IPS-18a (cell line): ENCODE measurements around the gene FBXW9.
"Not testable (repeated sequence)": the region's sequence is repeated elsewhere in the genome, so short reads cannot be mapped to it uniquely, and the experiment has no call there.

ENCODE experiments used
- H3K27ac ChIP-seq: one replicate; pipeline ENCODE4 v1.5.1; 2013; ENCODE audit warnings: low read length
- H3K27me3 ChIP-seq: one replicate; pipeline ENCODE4 v1.6.1; 2013; ENCODE audit warnings: mild to moderate bottlenecking, low read length; ENCODE audit not compliant: control insufficient read depth, insufficient read depth
- H3K36me3 ChIP-seq: one replicate; pipeline ENCODE4 v1.6.1; 2013; ENCODE audit warnings: low read depth, low read length; ENCODE audit not compliant: control insufficient read depth
- H3K4me1 ChIP-seq: one replicate; pipeline ENCODE4 v1.6.1; 2013; ENCODE audit warnings: low read depth, low read length; ENCODE audit not compliant: control insufficient read depth
- H3K4me3 ChIP-seq: one replicate; pipeline ENCODE4 v1.5.1; 2013; ENCODE audit warnings: low read length
- H3K9ac ChIP-seq: one replicate; pipeline ENCODE4 v1.6.1; 2013; ENCODE audit warnings: mild to moderate bottlenecking, low read length, moderate library complexity
- H3K9me3 ChIP-seq: one replicate; pipeline ENCODE4 v1.6.1; 2013; ENCODE audit warnings: low read depth, low read length; ENCODE audit not compliant: control insufficient read depth

The FBXW9 gene

DNA sequence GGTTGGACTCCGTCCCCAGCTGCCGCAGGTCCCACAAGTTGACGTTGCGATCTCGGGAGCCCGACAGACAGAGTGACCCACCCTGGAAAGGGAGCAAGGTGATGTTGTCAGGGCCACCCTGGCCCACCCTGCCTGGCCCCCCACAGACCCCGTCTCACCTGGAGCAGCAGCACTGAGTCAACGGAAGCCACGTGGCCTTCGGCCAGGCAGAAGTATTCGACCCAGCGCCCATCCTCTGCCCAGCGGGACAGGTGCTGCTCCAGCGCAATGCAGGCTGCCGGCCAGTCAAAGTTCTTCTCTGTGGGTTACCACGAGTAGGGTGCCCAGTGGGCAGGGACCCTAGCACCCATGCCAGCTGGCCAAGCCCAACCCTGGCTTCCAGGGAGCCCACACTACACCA, 1.8 kb downstream of the FBXW9 start:
- H3K27me3 ChIP-seq, result no peaks in the 10 kb centered on the region
- no peaks in the 10 kb centered on the region for H3K9me3 ChIP-seq
- no peaks in the 10 kb centered on the region for H3K4me1 ChIP-seq
- H3K36me3 ChIP-seq, result peaks cover 1% of the 10 kb centered on the region
- no peak overlapping the region for H3K9ac ChIP-seq
- no peak overlapping the region for H3K4me3 ChIP-seq
- no peak overlapping the region for H3K27ac ChIP-seq

DNA sequence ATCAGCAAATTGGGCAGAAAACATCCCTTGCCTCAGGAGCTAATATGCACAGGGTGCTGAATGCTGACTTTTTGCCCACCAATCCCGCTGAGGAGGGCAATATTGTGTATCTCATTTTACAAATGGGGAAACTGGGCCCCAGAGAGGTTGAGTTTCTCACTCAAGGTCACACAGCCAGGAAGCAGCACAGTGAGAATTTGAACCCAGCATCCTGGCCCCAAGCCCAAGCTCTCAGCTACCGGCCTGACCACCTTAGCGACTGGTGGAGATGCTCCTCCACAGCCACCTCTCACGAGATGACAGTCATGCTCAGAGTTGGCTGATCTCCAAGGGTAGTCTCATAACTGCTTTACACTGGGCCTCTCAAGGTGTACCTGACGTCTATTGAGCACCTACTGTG, 3.5 kb downstream of the FBXW9 start:
- Histone ChIP-seq H3K4me3 (no peak overlapping the region), H3K27me3 (no peaks in the 10 kb centered on the region), H3K9ac (no peak overlapping the region), H3K36me3 (no peaks in the 10 kb centered on the region), H3K9me3 (no peaks in the 10 kb centered on the region), H3K27ac (no peak overlapping the region), H3K4me1 (no peaks in the 10 kb centered on the region)

DNA sequence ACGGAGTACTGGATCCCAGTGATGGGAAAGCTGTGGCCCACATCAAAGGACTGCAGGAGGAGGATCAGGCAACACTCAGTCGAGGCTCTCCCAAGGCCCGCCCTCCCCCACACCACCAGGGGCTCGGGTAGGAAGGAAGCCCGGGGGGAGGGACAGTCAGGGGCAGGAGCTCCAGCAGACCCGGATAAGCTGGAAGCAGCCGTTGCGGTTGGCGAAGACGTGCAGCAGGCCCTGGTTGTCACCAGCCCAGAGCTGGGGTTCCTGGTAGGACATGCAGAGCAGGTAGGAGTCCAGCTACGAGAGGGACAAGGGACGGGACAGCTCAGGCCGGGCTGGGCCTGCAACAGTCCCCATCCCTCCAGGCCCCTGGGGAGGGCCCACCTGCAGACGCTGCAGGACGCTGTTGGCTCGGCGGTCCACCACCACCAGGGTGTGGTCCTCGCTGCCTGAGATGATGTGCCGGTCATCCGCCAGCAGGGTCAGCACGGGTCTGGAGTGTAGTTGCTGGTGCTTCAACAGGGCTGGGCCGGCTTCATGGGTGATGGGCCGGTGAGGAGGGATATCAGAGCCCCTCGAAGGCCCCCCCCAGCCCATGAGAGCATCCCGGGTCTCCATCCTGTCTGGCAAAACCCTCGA, 6.7 kb downstream of the FBXW9 start:
- H3K27ac ChIP-seq, result no peak overlapping the region
- no peak overlapping the region for H3K4me3 ChIP-seq
- no peak overlapping the region for H3K9ac ChIP-seq

DNA sequence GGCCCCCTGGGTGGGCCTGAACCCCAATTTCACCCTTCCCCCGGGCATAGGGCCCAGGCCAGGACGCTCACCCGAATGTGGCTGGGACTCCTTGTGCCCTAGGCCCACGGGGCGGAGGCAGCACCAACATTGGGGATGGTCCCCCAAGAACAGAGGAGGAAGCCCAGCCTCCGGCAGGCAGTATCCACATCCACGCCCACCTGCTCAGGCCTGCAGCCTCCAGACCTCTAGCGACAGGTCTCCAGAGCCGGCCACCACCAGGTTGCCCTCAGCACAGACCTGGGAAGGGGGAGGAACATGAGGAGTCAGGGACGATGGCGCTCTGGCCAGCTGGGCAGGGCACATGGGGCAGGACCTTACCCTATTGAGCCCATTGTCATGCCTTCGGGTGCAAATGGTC, 7.4 kb downstream of the FBXW9 start:
- H3K36me3 ChIP-seq, result no peaks in the 10 kb centered on the region
- H3K4me1 ChIP-seq, result no peaks in the 10 kb centered on the region
- no peaks in the 10 kb centered on the region for H3K9me3 ChIP-seq
- H3K4me3 ChIP-seq, result no peak overlapping the region
- H3K27ac ChIP-seq, result no peak overlapping the region
- no peaks in the 10 kb centered on the region for H3K27me3 ChIP-seq
- H3K9ac ChIP-seq, result no peak overlapping the region

More for the DNA sequence above, 6.7 kb downstream of the FBXW9 start:
- H3K36me3 ChIP-seq, result no peaks in the 10 kb centered on the region
- no peaks in the 10 kb centered on the region for H3K4me1 ChIP-seq
- no peaks in the 10 kb centered on the region for H3K27me3 ChIP-seq
- H3K9me3 ChIP-seq, result no peaks in the 10 kb centered on the region

DNA sequence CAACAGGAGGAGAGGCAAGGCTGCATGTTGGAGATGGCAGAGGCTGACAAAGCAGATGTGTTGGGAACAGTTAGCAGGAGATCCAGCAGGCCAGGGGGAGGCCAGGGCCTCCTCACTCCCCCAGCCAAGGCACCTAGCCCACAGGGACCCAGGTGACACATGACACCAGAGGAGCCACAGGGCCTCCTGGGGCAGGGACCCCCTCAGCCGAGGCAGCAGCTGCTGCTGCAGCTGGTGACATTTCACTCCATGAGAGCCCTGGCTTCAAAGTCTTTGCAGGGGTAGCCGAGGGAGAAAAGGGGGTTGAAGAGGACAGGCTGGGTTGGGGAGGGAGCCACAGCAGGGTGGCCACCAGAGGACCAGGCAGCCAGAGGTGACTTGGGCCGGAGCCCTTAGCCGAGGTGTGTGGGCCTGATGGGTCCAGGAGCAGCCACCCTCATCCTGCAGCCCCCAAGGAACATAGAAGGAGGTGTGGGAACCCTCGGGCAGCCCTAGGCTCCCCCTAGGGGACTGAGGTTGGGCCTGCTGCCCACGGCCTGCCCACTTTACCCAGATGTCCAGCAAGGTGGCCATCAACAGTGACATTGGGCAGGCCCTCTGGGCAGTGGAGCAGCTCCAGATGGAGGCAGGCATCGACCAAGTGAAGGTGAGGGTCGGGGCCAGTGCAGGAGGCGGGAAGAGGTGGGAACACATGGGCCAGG, 8.8 kb downstream of the FBXW9 start, which contains the start of gene GNG14:
Gene GNG14 (plus strand): TSS at position 503 of the 701 bp plus-strand sequence. CDS start 51 bp downstream, at position 554.
- Histone ChIP-seq H3K9ac (no peak within 1 kb of the TSS), H3K4me3 (no peak within 1 kb of the TSS), H3K27ac (no peak within 1 kb of the TSS)

DNA sequence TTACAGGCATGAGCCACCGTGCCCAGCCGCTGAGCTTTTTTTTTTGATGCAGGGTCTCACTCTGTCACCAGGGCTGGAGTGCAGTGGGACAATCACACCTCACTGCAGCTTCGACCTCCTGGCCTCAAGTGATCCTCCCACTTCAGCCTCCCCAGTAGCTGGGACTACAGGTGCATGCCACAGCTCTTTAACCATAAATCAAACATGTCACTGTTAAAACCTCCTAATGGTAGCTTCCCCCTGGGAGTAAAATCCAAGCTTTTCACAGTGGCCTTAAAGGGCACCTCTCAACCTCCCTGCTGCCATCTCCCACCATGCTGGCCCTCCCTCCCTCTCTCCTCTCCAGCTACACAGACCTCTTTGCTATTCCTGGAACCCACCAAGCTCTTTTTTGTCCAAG, 10.6 kb downstream of the FBXW9 start:
- Histone ChIP-seq H3K4me3 (no peak overlapping the region), H3K9ac (no peak overlapping the region), H3K9me3 (no peaks in the 10 kb centered on the region), H3K27ac (no peak overlapping the region), H3K27me3 (no peaks in the 10 kb centered on the region), H3K36me3 (no peaks in the 10 kb centered on the region), H3K4me1 (no peaks in the 10 kb centered on the region)

More for the DNA sequence above, 8.8 kb downstream of the FBXW9 start, which contains the start of gene GNG14:
- Histone ChIP-seq H3K36me3 (no peaks in the 10 kb centered on the region), H3K27me3 (no peaks in the 10 kb centered on the region), H3K4me1 (no peaks in the 10 kb centered on the region), H3K9me3 (no peaks in the 10 kb centered on the region)

DNA sequence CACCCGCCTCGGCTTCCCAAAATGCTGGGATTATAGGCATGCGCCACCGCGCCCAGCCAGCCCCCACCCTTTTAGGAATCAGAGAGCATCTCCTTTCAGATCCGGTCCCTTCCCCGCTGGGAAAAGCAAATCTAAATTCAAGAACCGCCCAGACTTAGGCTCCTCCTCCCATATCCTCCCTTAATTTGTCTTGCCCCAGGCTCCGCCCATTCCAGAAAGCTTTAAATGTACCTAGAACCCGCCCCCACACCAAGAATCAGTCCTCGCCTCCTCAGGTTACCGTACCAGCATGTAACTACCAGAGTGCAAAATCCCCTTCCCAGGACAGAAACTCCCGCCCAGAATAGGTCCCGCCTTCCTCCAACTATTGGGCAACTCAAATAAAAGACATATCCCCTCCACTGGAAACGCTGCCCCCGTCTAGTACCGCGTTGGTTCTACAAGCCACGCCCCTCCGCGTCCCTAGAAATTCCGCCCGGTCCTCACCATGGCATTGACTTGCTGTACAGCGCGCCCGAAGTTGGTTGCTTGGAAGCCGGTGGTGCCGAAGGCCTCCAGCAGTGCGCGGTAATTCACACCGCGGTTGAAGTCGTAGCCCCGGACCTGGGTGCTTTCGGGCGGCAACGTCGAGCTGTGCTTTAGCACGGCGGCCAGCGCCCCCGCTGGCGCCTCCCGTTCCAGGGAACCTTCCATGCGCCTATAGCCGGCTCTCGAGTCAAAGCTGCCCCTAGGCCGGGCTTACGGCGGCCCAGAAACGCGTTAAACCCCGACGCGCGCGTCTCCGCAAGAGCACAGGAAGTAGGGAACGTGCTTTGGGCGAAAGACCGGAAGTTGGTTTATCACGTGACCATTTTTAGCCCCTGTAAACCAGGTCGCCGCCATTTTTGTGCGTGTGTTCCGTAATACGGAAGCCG, 15.1 kb downstream of the FBXW9 start, which contains the start of gene DHPS:
Gene DHPS (minus strand): TSS at position 807 of the 914 bp plus-strand sequence. CDS start 114 bp downstream, at position 693.
- peak within 1 kb of the TSS; percentile 96 for H3K9ac ChIP-seq
- H3K9me3 ChIP-seq, result no peaks in the 10 kb centered on the region
- peak within 1 kb of the TSS; percentile 83 for H3K4me3 ChIP-seq
- H3K36me3 ChIP-seq, result peaks cover 31% of the 10 kb centered on the region
- peak within 1 kb of the TSS; percentile 83 for H3K27ac ChIP-seq
- H3K27me3 ChIP-seq, result no peaks in the 10 kb centered on the region
- H3K4me1 ChIP-seq, result no peaks in the 10 kb centered on the region

DNA sequence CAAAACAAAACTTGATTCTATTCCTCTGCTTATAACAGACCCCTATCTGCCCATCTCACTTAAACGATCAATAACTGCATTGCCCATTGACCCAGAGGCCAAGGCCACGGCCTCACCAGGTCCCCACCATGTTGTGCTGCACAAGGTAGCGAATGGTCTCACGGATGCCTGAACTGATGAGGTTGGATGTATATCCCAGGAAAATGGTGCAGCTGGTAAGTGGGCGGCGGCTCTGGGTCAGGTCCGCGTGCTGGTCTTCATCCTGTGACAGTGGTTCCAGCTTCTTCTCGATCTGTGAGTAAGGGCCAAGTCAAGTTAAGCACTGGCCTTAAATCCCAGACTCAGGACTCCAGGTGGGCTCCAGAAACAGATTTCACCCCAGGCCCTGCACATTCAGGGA, 16.4 kb downstream of the FBXW9 start:
- Histone ChIP-seq H3K4me3 (no peak overlapping the region), H3K4me1 (no peaks in the 10 kb centered on the region), H3K9ac (no peak overlapping the region), H3K36me3 (peaks cover 43% of the 10 kb centered on the region), H3K27ac (no peak overlapping the region), H3K9me3 (no peaks in the 10 kb centered on the region), H3K27me3 (no peaks in the 10 kb centered on the region)

DNA sequence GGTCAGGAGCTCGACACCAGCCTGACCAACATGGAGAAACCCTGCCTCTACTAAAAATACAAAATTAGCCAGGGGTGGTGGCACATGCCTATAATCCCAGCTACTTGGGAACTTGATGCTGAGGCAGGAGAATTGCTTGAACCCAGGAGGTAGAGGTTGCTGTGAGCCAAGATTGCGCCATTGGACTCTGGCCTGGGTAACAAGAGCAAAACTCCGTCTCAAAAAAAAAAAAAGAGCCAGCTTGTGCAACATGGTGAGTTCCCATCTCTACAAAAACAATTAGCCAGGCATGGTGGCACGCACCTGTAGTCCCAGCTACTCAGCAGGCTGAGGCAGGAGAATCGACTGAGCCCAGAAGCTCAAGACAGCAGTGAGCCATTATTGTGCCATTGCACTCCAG, 18.4 kb downstream of the FBXW9 start:
- H3K27me3 ChIP-seq, H3K9ac ChIP-seq, H3K27ac ChIP-seq, H3K4me3 ChIP-seq, H3K4me1 ChIP-seq, H3K9me3 ChIP-seq: not testable (repeated sequence)
- H3K36me3 ChIP-seq, result peaks cover 56% of the 10 kb centered on the region

DNA sequence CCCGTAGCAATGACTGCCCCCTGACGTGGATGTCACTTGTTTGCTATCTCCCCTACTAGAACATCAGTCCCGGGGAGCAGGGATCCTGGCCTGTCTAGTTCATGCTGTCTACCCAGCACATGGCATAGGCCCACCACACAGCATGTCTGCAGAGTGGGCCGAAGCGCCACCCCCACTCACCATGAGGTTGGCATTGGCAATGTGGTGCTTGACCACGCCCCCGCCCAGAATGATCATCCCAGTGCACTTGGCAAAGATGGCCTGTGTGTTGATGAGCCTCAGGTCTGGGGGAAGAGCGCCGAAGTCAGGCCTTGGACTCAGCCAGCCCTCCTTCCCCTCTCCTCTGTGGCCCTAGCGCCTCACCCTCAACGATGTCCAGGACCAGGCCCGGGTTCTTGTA, 19.5 kb downstream of the FBXW9 start:
- Histone ChIP-seq H3K9me3 (no peaks in the 10 kb centered on the region), H3K27me3 (no peaks in the 10 kb centered on the region), H3K4me3 (no peak overlapping the region), H3K36me3 (peaks cover 58% of the 10 kb centered on the region), H3K9ac (no peak overlapping the region), H3K4me1 (no peaks in the 10 kb centered on the region), H3K27ac (no peak overlapping the region)

DNA sequence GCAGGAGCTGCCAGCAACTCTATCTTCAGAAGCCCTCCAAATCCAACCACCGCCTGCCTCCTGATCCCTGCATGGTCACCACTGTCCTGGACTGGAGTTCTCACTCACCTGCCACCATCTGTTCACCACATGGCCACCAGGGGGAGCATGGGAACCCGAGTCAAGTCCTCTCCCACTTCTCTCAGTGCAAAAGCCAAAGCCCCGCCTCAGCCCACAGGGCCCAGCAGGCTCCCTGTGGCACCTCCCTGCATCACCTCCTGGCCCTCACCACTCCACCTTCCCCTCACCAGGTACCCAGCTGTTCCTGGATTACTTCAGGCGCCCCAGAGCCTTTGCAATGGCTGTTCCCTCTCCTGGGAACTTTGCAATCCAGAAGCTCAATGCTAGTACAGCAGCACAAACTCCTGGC, 20.0 kb downstream of the FBXW9 start:
- Histone ChIP-seq H3K27ac (no peak overlapping the region), H3K27me3 (no peaks in the 10 kb centered on the region), H3K9ac (no peak overlapping the region), H3K36me3 (peaks cover 58% of the 10 kb centered on the region), H3K4me1 (no peaks in the 10 kb centered on the region), H3K4me3 (no peak overlapping the region), H3K9me3 (no peaks in the 10 kb centered on the region)
